GM19397 (cell line): ENCODE data around the gene SRSF6.
"Not testable (repeated sequence)": the region's sequence is repeated elsewhere in the genome, so short reads cannot be mapped to it uniquely, and the experiment has no call there.

Experiments used
- ATAC-seq: cut with Tn5 transposase; IDR thresholded peaks from one replicate; pipeline ENCODE4 v1.9.1; 2021; ENCODE audit warnings: mild to moderate bottlenecking, moderate library complexity; ENCODE audit not compliant: unreplicated experiment

SRSF6 gene

GRCh38 chr20:43448748-43449535, 8.8 kb upstream of the SRSF6 start:
- no peak for ATAC-seq

GRCh38 chr20:43450841-43451799, 6.6 kb upstream of the SRSF6 start:
- no peak for ATAC-seq

DNA sequence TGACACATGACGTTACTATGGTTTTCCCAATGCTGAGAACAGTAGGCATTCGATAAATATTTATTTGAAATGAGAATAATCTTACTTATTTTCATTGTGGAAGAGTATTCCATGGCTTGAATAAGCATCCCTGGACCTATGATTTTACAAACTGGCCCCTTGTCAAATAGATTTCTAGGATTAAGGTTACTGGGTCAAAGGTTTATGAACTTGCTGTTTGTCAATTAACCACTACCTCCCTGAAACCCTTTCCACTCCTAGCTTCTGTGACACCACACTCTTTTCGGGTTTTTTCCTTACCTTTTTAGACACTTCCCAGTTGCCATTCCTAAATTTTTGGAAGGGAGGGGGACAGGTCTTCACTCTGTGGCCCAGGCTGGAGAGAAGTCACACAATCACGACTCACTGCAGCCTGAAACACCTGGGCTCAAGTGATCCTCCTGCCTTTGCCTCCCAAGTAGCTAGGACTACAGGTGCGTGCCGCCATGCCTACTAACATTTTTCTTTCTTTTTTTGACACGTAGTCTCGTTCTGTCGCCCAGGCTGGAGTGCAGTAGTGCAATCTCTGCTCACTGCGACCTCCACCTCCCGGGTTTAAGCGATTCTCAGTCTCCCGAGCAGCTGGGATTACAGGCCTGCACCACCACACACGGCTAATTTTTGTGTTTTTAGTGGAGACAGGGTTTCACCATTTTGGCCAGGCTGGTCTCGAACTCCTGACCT, 5.1 kb upstream of the SRSF6 start:
- ATAC-seq = no peak

DNA sequence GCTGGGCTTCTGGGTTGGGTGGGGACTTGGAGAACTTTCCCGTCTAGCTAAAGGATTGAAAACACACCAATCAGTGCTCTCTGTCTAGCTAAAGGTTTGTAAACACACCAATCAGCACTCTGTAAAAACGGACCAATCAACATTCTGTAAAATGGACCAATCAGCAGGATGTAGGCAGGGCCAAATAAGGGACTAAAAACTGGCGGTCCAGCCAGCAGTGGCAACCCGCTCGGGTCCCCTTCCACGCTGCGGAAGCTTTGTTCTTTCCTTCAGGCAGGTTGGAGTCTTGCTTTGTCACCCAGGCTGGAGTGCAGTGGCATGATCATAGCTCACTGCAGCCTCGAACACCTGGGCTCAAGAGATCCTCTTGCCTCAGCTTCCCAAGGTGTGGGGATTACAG, 1.4 kb upstream of the SRSF6 start:
- ATAC-seq = not testable (repeated sequence)

DNA sequence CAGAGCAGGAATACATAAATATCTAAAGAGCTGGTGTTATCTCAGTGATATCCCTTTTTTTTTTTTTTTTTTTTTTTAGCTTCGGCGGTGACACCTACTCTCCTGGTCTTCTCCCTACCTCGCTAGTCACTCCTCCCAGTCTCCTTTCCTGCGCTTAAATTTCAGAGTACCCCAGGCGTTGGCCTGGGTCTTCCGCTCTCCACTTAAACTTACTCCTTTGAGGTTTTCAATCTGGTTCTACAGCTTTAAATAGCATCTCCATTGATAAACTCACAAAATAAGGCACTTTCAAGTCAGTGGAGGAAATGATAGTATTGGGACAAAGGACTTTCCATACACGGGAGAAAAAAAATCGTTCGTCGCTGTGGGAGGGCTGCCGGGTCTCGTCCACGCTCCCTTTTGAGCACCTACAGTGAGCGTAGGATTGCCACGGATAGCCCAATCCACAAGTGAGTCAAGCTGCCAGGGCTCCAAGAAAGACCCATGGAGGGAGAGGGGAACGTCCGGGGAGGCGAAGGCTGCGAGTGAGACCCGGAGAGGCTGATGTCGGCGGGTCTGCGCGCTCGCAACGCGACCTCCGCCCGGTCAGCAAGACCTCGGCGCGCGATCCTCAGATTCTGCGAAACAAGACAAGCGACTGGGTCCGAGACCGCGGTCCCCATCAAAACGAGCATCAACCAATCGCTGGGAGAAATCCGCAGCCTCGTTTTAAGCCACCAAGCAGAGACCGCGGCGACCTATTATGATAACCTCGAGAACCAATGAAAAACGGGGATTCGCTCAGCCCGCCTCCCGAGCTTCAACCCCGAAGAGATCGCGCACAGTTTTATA, 672 bp upstream of the SRSF6 start:
- ATAC-seq = peak; percentile 70

GRCh38 chr20:43458422-43458924, 777 bp downstream of the SRSF6 start:
- no peak for ATAC-seq

DNA sequence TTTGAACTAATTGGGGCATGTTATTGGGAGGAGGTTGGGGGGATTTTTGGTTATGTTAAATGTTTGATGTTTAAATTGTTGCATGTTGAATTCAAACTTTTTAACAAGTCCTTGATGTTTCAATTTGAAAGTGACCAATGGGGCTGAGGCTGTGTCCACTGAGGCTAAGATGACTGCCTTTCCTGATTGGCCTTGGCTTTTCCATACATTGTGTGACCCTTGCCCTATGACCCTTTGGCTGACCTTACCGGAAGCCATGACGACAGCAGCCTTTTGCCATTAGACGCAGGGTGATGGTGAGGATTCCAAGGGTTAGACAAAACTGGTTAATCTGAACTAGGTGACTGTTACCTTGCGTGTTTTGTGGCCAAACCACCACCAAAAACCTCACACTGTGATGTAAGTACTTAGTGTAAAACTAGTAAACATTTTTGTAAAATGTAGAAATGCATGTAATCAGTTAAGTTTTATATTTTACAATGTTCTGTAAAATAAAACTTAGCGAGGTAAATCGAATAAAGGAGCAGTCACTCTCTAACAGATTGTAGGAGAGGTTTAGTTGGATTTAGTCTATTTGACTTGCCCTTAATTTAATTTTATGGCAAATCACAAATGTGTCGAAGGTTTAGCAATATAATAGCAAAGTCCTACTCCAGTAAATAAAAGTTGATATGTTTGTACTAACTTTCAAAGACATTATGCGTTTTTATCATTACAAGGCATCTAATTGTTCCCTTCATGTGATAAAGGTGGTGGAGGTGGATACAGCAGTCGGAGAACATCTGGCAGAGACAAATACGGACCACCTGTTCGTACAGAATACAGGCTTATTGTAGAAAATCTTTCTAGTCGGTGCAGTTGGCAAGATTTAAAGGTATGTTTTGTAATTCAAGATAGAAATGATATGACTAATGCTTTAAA, 1.6 kb downstream of the SRSF6 start:
- no peak for ATAC-seq

DNA sequence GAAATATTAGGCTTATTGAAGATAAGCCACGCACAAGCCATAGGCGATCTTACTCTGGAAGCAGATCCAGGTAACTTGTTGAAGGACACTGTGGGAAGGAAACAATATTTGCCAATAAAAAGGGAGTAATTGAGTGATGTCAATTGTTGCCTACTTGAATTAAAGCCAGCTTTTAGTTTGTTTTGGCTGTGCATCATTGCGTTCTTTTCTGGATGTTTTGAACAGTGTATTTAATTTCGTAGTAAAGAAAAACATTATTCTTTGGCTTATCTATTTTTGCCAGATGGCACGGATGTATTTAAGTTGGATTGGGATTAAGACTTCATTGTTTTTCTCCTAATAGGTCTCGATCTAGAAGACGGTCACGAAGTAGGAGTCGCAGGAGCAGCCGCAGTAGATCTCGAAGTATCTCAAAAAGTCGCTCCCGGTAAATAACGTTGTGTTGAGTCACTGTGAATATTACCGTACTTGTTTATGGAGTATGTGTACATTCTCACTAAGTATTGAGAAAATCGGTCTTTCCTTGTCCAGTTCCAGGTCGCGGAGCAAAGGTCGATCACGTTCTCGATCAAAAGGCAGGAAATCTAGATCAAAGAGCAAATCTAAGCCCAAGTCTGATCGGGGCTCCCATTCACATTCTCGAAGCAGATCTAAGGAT, 2.6 kb downstream of the SRSF6 start:
- ATAC-seq = no peak

GRCh38 chr20:43460830-43461200, 3.1 kb downstream of the SRSF6 start:
- no peak for ATAC-seq

DNA sequence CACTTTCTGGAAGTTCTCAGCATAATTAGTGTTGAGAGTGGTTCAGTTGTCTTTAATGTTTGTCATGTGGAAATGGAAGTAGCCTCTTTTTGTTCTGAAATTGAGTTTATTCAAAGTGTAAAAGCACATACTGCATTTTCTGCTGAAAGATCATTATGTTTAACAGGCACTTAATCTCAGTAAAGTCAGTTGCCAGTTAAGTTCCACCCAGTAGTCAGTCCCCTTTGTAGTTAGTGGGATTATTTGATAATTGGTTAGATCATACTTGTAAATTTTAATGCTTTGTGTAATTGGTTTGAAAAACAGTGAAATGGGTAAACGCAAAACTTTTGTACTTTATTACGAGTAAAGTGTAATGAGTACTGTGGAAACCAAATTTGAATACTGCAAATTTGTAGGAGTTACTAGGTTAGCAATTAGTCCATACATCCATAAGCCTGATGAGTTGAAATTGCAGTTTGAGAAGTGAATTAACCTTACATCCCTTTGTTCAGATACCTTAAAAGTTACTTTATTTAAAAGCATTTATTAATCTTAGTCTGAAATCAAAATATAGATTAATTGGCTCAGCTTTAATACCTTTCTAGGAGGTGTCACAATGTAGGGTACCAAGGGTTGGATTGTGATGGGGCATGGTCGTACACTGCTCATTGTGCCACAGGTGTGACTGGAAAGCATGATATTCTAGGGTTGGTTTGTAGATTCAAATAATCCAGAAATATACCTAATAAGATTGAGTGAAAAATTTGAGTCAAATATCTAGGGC, 4.4 kb downstream of the SRSF6 start:
- no peak for ATAC-seq

DNA sequence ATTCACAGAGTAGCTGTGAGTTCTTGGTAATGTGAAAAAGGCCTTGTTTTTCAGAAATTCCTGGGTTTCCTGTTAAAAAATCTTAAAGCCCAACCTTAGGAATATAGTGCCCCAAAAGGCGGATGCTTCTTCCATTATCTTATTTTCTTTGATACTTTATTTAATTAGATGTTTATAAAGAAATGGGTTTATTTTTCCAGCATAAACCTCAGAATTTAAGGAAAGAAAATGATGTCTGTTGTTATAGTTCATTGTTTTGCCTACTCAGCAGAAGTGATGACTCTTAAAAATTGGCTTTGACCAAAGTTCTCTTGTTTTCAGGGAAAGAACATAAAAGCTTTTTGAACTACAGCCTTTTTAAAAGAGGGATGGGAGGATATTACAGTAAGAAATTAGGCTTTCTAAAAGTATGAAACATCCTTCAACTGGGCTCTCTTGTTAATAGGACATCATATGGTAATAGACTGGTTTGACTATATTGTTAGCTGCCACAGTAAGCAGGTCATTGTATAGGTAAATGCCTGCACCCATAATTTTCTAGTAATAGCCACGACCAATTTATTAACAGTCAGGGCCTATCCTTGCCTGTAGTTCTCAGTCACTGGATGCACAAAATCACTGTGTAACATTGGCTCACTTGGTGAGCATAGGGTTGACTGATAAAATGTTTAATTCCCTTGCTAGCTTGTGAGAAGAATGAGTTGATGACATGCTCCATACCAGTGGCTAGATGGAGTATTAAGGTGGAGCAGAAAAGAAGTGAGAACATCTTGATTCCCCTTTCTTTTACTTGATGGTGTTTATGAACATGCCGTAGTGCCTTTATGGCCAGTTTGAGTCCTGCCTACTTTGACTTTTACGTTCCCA, 5.2 kb downstream of the SRSF6 start:
- ATAC-seq = no peak

GRCh38 chr20:43463527-43464218, 6.0 kb downstream of the SRSF6 start:
- no peak for ATAC-seq

DNA sequence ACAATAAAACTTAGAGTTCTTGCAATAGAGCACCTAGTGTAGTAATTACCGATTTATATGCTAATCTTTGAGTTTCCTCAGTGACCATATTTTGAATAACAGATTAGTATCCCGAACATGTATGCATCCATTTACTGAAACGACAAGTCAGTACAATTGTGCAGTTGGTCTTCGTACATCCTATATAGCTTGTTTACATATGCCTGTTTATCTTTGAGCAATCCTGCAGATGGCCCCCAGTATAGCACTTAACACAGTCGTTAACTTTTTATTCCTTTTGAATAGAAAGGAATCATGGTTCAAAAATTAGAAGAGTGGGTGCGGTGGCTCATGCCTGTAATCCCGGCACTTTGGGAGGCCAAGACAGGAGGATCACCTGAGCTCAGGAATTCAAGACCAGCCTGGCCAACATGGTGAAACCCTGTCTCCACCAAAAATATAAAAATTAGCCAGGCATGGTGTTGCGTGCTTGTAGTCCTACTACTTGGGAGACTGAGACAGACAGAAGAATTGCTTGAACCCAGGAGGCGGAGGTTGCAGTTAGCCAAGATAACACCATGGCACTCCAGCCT, 6.6 kb downstream of the SRSF6 start:
- ATAC-seq = no peak

DNA sequence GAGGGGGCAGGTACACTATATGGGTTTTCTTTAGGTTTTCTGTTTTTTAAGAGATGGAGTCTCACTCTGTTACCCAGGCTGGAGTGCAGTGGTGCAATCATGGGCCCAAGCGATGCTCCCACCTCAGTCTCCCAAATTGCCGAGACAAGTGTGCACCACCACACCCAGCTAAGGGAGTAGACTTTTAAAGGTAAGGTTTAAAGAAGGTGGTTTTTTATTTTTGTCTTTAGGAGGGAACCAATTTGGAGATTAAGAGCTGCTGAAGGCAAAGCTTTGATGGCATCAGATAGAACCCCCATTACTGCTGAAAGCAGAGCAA, 7.9 kb downstream of the SRSF6 start:
- ATAC-seq = no peak

DNA sequence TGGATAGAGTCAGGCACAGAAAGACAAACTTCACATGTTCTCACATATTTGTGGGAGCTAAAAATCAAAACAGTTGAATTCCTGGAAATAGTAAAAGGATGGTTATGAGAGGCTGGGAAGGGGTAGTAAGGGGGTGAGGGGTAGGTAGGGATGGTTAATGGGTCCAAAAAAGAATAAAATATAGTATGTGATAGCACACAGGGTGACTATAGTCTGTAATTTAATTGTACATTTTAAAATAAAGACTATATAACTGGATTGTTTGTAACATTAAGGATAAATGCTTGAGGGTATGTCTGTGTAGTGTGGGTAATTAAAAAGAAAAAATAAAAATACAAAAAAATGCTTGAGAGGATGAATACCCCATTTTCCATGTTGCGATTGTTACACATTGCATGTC, 9.9 kb downstream of the SRSF6 start:
- ATAC-seq = no peak

- no peak for ATAC-seq
Observed at GRCh38 chr20:43472671-43473380, 15.1 kb downstream of the SRSF6 start.
